Memory B cell (primary cell): Measurements from ENCODE around the gene HBZ.
"Not testable (repeated sequence)": the region's sequence is repeated elsewhere in the genome, so short reads cannot be mapped to it uniquely, and the experiment has no call there.

Source experiments
- ATAC-seq: fragments of 150-1000 bp; cut with Tn5 transposase; 2 replicates; pipeline ENCODE4 v1.10.0; 2021; ENCODE audit warnings: low read depth, mild to moderate bottlenecking, moderate library complexity
- DNase-seq, 2 donors: peaks; one replicate each; pipeline ENCODE4 v3.0.0; 2022; ENCODE audit warnings: low spot score in 2 of 2
- H3K27ac Mint-ChIP-seq: one replicate; pipeline ENCODE4 v1.8.0; 2022; ENCODE audit warnings: mild to moderate bottlenecking, moderate library complexity, mixed read lengths
- H3K27me3 Mint-ChIP-seq: one replicate; pipeline ENCODE4 v1.8.0; 2022; ENCODE audit warnings: mixed read lengths
- H3K36me3 Mint-ChIP-seq: one replicate; pipeline ENCODE4 v1.8.0; 2022; ENCODE audit warnings: mild to moderate bottlenecking, mixed read lengths
- H3K4me1 Mint-ChIP-seq: one replicate; pipeline ENCODE4 v1.8.0; 2022; ENCODE audit warnings: mixed read lengths
- H3K4me3 Mint-ChIP-seq: one replicate; pipeline ENCODE4 v1.8.0; 2022; ENCODE audit warnings: mild to moderate bottlenecking, moderate library complexity, mixed read lengths
- H3K9me3 Mint-ChIP-seq: one replicate; pipeline ENCODE4 v1.8.0; 2022; ENCODE audit warnings: mixed read lengths

The HBZ gene

GRCh38 chr16:185691-186090 lies 33.2 kb downstream of the HBZ start:
- DNase-seq (no peak), ATAC-seq (no peak)
- no peaks in the 10 kb centered on the region for H3K27me3 Mint-ChIP-seq
- H3K4me3 Mint-ChIP-seq, result no peak overlapping the region
- H3K27ac Mint-ChIP-seq, result no peak overlapping the region
- H3K36me3 Mint-ChIP-seq, result peaks cover 18% of the 10 kb centered on the region
- H3K9me3 Mint-ChIP-seq, result no peaks in the 10 kb centered on the region
- no peaks in the 10 kb centered on the region for H3K4me1 Mint-ChIP-seq

DNA sequence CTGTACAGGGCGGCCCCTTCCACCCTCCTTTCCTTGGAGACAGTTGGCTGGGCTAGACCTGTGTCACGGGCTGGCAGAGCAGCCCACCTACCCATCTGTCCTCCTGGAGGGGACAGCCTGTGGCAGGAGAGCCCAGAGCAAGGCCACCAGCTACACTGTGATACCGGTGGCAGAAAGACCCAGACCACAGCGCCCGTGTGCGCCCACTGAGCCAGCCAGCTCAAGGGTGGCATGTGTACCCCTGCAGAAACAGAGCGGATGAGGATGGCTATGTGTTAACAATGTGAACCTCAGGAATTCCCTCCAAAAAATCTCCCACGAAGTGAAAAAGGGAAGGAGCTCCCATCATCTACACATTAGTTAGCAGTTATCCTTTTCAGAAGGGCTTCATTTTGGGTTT lies 34.9 kb downstream of the HBZ start:
- H3K9me3 Mint-ChIP-seq, result no peaks in the 10 kb centered on the region
- H3K36me3 Mint-ChIP-seq, result peaks cover 26% of the 10 kb centered on the region
- no peaks in the 10 kb centered on the region for H3K27me3 Mint-ChIP-seq
- no peak for DNase-seq
- no peak for ATAC-seq
- H3K4me3 Mint-ChIP-seq, result no peak overlapping the region
- H3K4me1 Mint-ChIP-seq, result no peaks in the 10 kb centered on the region
- no peak overlapping the region for H3K27ac Mint-ChIP-seq

DNA sequence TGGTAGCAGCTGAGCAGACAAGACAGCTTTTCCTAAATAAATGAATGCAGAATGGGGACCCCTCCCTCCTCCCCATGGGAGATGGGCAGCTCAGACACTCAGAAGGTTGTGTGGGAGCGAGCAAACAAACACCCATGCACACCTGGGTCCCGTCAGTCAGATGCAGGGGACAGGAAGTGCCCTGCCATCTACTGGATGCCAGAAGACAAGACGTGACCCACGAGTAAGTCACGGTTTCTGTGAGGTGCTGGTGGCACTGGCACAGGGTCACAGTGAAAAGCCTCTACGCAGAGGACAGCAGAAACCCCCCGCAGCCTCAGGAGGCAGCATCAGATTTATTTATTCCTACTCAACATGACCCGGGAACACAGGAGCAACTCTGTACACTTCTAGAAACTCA lies 36.2 kb downstream of the HBZ start:
- peak; percentile 60 for ATAC-seq
- peaks cover 30% of the 10 kb centered on the region for H3K36me3 Mint-ChIP-seq

DNA sequence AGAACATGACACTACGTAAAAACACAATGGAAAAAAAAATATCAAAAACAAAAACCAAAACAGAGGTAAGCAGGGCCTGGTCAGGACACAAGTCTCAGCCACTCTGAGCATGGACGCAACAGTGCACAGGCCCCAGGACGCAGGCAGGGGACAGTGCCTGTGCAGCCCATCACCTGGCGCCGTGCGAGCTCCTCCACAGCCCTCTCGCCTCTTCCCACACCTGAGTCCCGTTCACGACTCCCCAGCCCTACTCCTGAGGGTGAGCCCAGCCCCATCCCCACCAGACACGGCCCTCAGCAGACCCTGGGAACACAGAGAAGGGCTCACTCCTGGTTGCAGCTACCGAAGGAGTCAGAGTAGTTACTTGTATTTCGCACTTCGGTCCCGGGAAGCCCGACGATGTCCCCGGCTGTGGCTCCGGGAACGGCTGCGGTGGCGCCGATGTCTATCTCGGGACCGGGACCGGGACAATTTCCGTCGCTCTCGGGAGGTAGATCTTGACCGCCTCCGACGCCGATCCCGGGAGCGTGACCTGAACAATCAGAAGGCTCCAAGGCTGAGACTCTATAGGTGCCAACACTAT lies 37.3 kb downstream of the HBZ start:
- ATAC-seq (no peak), DNase-seq (no peak)
- H3K27me3 Mint-ChIP-seq, result no peaks in the 10 kb centered on the region
- H3K4me1 Mint-ChIP-seq, result no peaks in the 10 kb centered on the region
- no peaks in the 10 kb centered on the region for H3K9me3 Mint-ChIP-seq
- no peak overlapping the region for H3K27ac Mint-ChIP-seq
- peaks cover 30% of the 10 kb centered on the region for H3K36me3 Mint-ChIP-seq
- H3K4me3 Mint-ChIP-seq, result no peak overlapping the region

More for the DNA sequence above, 36.2 kb downstream of the HBZ start:
- Mint-ChIP-seq H3K4me3 (no peak overlapping the region), H3K4me1 (no peaks in the 10 kb centered on the region), H3K27ac (no peak overlapping the region), H3K9me3 (no peaks in the 10 kb centered on the region), H3K27me3 (no peaks in the 10 kb centered on the region)
- no peak for DNase-seq

- no peak overlapping the region for H3K27ac Mint-ChIP-seq
- peaks cover 26% of the 10 kb centered on the region for H3K36me3 Mint-ChIP-seq
- DNase-seq, result no peak
- no peaks in the 10 kb centered on the region for H3K27me3 Mint-ChIP-seq
- no peak overlapping the region for H3K4me3 Mint-ChIP-seq
- no peak for ATAC-seq
- H3K9me3 Mint-ChIP-seq, result no peaks in the 10 kb centered on the region
- no peaks in the 10 kb centered on the region for H3K4me1 Mint-ChIP-seq
These were observed 39.4 kb downstream of the HBZ start for GRCh38 chr16:191831-192230.

DNA sequence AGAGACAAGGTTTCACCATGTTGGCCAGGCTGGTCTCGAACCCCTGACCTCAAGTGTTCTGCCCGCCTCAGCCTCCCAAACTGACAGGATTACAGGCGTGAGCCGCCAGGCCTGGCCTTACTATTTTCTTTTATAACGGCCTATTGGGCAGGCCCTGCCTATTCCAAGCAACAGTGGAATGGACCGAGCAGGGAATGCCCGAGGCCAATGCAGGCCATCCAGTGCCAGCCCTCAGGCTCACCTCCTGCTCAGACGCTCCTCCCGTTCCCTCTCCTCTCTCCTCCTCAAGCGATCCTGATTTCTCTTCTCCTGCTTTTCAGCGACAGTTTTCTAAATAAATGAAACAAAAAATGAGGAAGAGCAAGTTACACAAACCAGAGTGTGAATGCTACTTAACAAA lies 40.2 kb downstream of the HBZ start:
- Mint-ChIP-seq H3K27me3 (no peaks in the 10 kb centered on the region), H3K4me3 (no peak overlapping the region), H3K4me1 (no peaks in the 10 kb centered on the region), H3K9me3 (no peaks in the 10 kb centered on the region), H3K27ac (no peak overlapping the region), H3K36me3 (peaks cover 22% of the 10 kb centered on the region)
- ATAC-seq, result no peak
- no peak for DNase-seq

GRCh38 chr16:193441-193840 lies 41.0 kb downstream of the HBZ start:
- Mint-ChIP-seq H3K4me3 (no peak overlapping the region), H3K27me3 (no peaks in the 10 kb centered on the region), H3K4me1 (no peaks in the 10 kb centered on the region), H3K27ac (no peak overlapping the region), H3K9me3 (no peaks in the 10 kb centered on the region), H3K36me3 (peaks cover 22% of the 10 kb centered on the region)
- ATAC-seq, result no peak
- no peak for DNase-seq

DNA sequence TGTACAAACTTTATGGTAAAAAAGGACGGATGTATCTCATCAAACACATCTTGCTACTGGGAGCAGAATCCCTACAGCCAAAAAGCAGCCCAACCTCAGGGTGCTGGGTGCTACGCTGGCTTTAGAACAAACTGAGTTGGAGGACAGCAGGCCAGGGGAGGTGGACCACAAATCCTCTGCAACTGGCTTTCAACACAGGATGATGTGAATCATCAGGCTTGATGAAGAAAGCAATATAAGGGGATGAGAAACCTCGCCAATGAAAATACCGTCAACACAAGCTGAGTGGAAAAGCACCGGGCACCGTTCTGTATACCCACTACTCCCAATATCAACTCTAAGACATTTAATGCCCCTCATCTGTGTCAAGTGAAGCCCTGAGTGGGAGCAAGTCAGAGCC lies 42.1 kb downstream of the HBZ start:
- Mint-ChIP-seq H3K27ac (no peak overlapping the region), H3K27me3 (no peaks in the 10 kb centered on the region), H3K4me1 (no peaks in the 10 kb centered on the region), H3K36me3 (peaks cover 17% of the 10 kb centered on the region), H3K9me3 (no peaks in the 10 kb centered on the region), H3K4me3 (no peak overlapping the region)
- no peak for ATAC-seq
- no peak for DNase-seq

- ATAC-seq, result no peak
- no peak for DNase-seq
- no peak overlapping the region for H3K4me3 Mint-ChIP-seq
- H3K27me3 Mint-ChIP-seq, result no peaks in the 10 kb centered on the region
- H3K4me1 Mint-ChIP-seq, result no peaks in the 10 kb centered on the region
- H3K36me3 Mint-ChIP-seq, result peaks cover 8% of the 10 kb centered on the region
- H3K27ac Mint-ChIP-seq, result no peak overlapping the region
- H3K9me3 Mint-ChIP-seq, result no peaks in the 10 kb centered on the region
These were observed 47.9 kb downstream of the HBZ start for GRCh38 chr16:200388-200787.

DNA sequence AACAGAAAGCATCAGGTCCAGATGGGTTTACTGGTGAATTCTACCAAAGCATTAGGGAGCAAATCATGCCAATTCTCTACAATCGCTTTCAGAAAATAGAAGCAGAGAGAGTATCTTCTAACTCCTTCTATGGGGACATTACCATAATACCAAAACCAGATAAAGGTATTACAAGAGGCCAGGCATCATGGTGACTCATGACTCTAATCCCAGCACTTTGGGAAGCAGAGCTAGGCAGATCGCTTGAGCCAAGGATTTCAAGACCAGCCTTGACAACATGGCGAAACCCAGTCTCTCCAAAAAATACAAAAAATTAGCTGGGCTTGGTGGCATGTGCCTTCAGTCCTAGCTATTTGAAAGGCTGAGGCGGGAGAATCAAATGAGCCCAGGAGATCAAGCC lies 50.8 kb downstream of the HBZ start:
- Mint-ChIP-seq H3K4me1 (no peaks in the 10 kb centered on the region), H3K27me3 (no peaks in the 10 kb centered on the region), H3K9me3 (no peaks in the 10 kb centered on the region), H3K36me3 (peaks cover 20% of the 10 kb centered on the region), H3K27ac (no peak overlapping the region), H3K4me3 (no peak overlapping the region)
- DNase-seq (no peak), ATAC-seq (no peak)

DNA sequence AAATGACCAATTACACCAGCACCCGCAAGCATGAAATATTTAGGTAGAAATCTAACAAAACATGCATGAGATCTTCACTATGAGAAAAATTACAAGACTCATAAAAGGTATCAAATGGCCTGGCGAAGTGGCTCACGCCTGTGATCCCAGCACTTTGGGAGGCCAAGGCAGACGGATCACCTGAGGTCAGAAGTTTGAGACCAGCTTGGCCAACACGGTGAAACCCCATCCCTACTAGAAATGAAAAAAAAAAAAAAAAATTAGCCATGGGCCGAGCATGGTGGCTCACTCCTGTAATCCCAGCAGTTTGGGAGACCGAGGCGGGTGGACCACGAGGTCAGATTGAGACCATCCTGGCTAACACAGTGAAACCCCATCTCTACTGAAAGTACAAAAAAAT lies 51.6 kb downstream of the HBZ start:
- H3K9me3 Mint-ChIP-seq, H3K27me3 Mint-ChIP-seq, ATAC-seq, H3K4me3 Mint-ChIP-seq, H3K4me1 Mint-ChIP-seq, DNase-seq, H3K27ac Mint-ChIP-seq: not testable (repeated sequence)
- H3K36me3 Mint-ChIP-seq, result peaks cover 23% of the 10 kb centered on the region
